GM12865 (cell line): Measurements from ENCODE around the gene FBN3.
A peak's percentile ranks its signal among the peaks of the same experiment; 100 is the strongest.

Experiments used
- DNase-seq: peaks from one replicate; pipeline ENCODE4 v3.0.0; 2010; ENCODE audit warnings: low read depth
- H3K4me3 ChIP-seq: 2 replicates; pipeline ENCODE4 v1.5.1; 2011; ENCODE audit warnings: mild to moderate bottlenecking, low read depth, low read length, control low read depth
- TF ChIP-seq, protein P1 (sequence below): IDR thresholded peaks from 2 replicates; pipeline ENCODE4 v1.5.1; 2011; ENCODE audit warnings: low read length, control low read depth, low read depth, inconsistent platforms; ENCODE audit not compliant: insufficient read depth; ENCODE audit errors: missing control alignments

FBN3 gene

DNA sequence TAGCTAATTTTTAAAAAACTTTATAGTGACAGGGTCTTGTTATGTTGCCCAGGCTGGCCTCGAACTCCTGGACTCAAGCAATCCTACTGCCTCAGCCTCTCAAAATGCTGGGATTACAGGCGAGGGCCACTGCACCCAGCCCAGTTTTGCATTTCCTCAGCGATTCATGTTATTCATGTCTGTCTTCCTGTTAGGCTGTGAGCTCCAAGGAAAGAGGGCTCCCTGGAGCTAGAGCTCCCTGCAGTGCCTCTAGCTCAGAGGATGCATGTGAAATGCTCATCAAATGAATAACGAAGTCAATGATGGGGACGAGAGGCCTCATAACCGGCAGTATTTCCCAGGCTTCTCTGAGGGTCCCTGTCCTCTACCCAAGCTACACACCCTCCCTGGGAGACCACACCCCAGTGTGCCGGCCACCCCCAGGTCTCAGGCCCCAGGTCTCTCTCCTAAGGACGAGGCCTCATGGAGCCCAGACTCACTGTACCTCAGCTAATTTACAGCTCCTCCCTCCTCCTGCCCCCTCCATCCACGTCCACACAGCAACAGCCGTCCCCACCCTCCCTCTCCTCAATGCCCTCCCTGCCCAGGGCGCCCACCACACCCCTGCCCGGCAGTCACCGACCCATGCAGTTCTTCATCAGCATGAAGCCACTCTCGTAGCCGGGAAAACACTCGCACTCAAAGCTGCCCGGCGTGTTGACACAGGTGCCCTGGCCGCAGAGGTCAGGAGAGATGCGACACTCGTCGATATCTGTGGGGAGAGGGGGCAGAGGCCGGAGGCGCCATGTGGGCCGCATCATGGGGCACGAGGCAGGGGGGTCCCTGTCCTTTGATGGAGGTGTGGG lies 28.5 kb downstream of the FBN3 start:
- H3K4me3 ChIP-seq = no peak overlapping the region
- TF ChIP-seq, protein P1, sequence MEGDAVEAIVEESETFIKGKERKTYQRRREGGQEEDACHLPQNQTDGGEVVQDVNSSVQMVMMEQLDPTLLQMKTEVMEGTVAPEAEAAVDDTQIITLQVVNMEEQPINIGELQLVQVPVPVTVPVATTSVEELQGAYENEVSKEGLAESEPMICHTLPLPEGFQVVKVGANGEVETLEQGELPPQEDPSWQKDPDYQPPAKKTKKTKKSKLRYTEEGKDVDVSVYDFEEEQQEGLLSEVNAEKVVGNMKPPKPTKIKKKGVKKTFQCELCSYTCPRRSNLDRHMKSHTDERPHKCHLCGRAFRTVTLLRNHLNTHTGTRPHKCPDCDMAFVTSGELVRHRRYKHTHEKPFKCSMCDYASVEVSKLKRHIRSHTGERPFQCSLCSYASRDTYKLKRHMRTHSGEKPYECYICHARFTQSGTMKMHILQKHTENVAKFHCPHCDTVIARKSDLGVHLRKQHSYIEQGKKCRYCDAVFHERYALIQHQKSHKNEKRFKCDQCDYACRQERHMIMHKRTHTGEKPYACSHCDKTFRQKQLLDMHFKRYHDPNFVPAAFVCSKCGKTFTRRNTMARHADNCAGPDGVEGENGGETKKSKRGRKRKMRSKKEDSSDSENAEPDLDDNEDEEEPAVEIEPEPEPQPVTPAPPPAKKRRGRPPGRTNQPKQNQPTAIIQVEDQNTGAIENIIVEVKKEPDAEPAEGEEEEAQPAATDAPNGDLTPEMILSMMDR = no peak
- no peak for DNase-seq

DNA sequence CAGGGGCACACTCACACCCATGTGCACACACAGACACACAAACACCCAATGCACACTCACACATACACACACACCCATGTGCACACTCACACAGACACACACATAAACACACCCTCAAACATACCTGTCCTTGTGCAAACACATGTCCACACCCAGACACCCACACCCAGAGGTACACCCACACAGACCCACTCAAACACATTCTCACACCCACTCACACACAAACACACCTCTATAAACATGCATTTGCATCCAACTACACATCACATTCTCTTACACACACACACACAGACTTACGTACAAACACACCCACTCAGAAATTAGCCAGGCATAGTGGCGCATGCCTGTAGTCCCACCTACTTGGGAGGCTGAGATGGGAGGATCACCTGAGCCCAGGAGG lies 31.4 kb downstream of the FBN3 start:
- TF ChIP-seq, protein P1 = no peak
- DNase-seq = no peak

DNA sequence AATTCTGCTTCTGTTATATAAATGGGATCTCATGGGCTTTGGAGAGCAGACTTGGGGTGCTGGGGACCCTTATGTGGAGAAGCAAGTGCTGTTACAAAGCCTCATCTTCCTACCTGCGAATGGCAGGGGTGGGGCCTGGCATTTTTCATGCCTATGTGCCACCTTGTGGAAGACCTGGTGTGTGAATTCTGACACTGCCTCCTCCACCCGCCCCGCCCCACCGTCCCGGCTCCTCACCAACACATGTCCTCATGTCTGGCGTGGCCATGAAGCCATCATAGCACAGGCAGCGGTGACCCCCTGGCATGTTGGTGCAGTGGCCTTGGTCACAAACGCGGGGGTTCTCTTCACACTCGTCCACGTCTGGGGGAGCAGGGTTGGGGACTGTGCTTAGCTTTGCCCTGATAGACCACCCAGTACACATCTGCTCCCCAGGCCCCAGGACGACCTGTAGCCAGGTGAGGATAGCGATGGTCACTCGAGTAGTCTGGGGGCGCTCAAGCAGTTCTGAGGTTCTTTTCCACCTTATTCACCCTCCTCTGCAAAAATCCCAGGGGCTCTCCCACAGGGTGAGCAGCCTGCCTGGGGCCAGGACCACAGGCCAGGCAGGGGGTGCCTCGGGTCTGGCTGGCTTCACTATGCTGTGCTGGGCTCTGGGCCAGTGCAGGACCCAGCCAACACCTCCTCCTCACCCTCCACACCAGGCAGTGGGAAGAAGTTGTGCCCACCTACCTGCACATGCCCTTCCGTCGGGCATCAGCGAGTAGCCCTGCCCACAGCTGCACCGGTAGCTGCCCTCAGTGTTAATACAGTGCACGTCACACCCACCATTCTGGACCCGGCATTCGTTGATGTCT lies 32.7 kb downstream of the FBN3 start:
- no peak overlapping the region for H3K4me3 ChIP-seq
- DNase-seq = peak; percentile 42
- TF ChIP-seq, protein P1 = no peak

More for the DNA sequence above, 31.4 kb downstream of the FBN3 start:
- no peak overlapping the region for H3K4me3 ChIP-seq

DNA sequence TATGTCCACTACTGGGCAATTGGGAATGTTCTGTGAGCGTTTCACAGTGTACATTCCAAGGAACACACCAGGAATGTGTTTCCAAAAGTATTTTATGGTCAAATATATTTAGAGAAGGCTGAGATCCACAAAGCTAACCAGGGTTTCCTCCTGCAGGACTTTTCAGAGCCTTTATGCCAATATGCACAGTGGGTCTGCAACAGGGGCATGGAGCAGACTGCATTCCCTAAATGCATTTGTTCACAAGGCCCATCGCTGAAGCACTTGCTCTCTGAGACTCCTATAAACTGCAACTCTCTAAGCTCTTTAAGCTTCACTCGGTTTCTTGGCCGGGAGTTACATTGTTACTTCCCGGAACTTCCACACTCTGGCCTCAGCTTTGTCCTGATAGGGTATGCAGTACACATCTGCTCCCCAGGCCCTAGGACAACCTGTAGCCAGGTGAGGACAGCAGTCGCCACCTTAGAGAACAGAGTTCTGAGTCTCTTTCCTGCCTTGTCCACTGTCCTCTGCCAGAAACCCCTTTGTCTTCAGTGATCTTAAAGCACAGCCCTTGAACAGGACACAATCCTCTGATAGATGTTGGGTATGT lies 33.5 kb downstream of the FBN3 start:
- no peak overlapping the region for H3K4me3 ChIP-seq
- no peak for DNase-seq
- TF ChIP-seq, protein P1 = no peak

DNA sequence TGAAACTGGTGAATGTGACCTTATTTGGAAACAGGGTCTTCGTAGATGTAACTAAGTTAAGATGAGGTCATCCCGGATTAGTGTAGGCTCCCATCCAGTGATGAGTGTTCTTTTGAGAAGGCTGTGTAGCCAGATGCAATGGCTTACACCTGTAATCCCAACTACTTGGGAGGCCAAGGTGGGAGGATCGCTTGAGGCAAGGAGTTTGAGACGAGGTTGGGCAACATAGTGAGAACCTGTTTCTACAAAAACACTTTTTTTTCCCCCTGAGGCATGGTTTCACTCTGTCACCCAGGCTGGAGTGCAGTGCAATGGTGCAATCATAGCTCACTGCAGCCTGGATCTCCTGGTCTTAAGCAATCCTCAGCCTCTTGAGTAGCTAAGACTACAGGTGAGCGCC lies 36.4 kb downstream of the FBN3 start:
- no peak for DNase-seq
- TF ChIP-seq, protein P1 = no peak

DNA sequence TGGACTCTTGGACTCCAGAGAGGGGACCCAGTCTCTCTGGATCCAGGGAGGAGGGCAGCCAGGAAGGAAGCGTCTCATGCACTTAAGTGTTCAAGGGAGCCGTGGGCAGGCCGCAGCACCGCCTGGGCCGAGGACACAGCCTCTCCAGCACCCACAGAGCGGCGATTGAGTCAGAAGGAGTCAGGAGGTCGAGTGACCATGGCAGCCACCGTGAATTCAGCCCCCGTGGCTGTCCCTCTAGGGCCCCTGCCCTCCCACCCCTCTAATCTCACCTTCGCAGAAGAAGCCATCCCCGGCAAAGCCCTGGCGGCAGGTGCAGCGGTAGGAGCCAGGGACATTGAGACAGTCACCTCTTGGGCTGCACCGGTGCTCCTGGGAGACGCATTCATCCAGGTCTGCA lies 38.0 kb downstream of the FBN3 start:
- no peak for DNase-seq
- H3K4me3 ChIP-seq = no peak overlapping the region
- TF ChIP-seq, protein P1 = no peak

More for the DNA sequence above, 36.4 kb downstream of the FBN3 start:
- no peak overlapping the region for H3K4me3 ChIP-seq
